Retinal pigment epithelial cell (primary cell): Measurements from ENCODE around the gene NR1D1.

Experiments used
- DNase-seq: peaks from one replicate; pipeline ENCODE4 v3.0.0-alpha.2; 2010; ENCODE audit warnings: low read depth
- H3K4me3 ChIP-seq: 2 replicates; pipeline ENCODE4 v1.5.1; 2011; ENCODE audit warnings: mild to moderate bottlenecking, low read length, control low read depth, moderate library complexity
- TF ChIP-seq, protein P1 (sequence below): conservative IDR thresholded peaks from 2 replicates; pipeline ENCODE4 v1.5.1; 2011; ENCODE audit warnings: low read depth, low read length, control low read depth, inconsistent platforms

NR1D1 gene

GRCh38 chr17:40068129-40068581, 32.2 kb downstream of the NR1D1 start:
- TF ChIP-seq, protein P1, sequence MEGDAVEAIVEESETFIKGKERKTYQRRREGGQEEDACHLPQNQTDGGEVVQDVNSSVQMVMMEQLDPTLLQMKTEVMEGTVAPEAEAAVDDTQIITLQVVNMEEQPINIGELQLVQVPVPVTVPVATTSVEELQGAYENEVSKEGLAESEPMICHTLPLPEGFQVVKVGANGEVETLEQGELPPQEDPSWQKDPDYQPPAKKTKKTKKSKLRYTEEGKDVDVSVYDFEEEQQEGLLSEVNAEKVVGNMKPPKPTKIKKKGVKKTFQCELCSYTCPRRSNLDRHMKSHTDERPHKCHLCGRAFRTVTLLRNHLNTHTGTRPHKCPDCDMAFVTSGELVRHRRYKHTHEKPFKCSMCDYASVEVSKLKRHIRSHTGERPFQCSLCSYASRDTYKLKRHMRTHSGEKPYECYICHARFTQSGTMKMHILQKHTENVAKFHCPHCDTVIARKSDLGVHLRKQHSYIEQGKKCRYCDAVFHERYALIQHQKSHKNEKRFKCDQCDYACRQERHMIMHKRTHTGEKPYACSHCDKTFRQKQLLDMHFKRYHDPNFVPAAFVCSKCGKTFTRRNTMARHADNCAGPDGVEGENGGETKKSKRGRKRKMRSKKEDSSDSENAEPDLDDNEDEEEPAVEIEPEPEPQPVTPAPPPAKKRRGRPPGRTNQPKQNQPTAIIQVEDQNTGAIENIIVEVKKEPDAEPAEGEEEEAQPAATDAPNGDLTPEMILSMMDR = no peak
- H3K4me3 ChIP-seq = peak overlapping the region; percentile 21
- DNase-seq = no peak

DNA sequence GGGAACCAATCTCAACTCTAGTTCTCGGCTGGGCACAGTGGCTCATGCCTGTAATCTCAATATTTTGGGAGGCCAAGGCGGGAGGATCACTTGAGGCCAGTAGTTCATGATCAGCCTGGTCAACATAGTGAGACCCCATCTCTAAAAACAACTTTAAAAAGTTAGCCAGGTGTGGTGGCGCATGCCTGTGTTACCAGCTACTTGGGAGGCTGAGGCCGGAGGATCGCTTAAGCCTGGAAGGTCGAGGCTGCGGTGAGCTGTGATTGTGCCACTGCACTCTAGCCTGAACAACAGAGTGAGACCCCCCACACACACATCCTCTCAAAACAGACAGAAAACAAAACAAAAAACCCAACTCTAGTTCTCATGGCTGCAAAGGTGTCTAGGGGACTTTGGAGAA, 32.7 kb downstream of the NR1D1 start:
- DNase-seq = no peak
- H3K4me3 ChIP-seq = no peak overlapping the region
- TF ChIP-seq, protein P1 = no peak

DNA sequence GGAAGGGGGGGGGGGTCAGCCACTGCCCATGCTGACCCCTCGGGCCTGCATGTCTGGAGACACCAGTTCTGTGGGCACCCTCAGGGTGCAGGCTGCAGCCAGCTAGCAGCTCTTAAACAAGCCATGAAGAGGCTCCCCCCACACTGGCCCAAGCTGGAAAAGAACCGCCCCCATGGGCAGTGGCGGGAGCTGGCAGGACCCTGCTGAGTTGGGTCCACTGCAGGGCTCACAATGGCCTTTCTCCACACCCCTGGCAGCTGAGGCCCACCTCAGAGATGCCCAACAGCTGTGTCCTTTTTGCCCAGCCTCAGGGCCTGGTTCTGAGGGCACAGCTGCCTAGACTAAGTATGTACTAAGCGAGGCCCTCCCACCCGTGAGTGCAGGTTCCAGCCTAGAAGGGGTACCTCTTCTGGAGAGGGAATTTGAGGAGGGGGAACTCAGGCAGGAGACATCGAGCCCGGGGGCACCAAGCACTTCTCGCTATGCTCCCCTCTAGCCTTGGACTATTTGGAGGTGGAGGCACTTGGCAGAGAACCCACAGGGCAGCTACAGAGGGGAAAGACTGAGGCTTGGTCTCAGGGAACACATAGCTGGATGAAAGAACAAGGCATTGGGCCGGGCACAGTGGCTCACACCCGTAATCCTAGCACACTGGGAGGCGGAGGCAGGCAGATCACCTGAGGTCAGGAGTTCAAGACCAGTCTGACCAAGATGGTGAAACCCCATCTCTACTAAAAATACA, 34.4 kb downstream of the NR1D1 start:
- TF ChIP-seq, protein P1 = no peak
- DNase-seq = no peak
- H3K4me3 ChIP-seq = no peak overlapping the region

- TF ChIP-seq, protein P1 = no peak
- DNase-seq = no peak
- peak overlapping the region; percentile 85 for H3K4me3 ChIP-seq
Measured at GRCh38 chr17:40064971-40065768, 35.2 kb downstream of the NR1D1 start.

DNA sequence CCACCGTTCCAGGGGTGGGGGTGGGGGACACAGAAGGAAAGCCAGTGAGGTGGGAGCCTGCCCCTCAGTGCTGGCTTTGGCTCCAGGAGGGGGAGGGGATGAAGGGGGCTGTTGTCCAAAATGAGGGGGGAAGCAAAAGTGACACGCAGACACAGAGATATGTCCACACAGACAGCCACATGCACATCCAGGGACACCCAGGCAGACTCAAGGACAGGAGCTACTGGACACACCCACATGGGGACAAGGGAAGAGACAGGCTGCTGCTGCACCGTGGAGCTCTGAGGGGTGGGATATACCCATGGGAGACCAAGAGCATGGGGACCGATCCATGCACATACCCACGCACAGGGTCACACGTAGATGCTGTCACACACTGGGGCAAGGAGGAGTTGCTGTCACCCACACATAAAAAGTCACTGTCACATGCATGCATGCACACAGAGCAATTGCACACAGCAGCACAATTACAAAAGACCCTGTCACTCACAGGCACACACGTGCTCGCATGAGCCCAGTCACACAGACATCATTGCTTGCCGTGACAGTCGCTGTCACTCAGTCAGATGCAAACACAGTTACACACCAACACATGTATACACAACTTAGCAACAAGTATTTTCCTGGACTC, 36.4 kb downstream of the NR1D1 start:
- no peak for DNase-seq
- TF ChIP-seq, protein P1 = no peak
- H3K4me3 ChIP-seq = peak overlapping the region; percentile 85

GRCh38 chr17:40063187-40063771, 37.1 kb downstream of the NR1D1 start:
- H3K4me3 ChIP-seq = peak overlapping the region; percentile 85
- DNase-seq = no peak
- TF ChIP-seq, protein P1 = no peak
